ENCODE data around the gene MBD2. TPM values are rescaled to one million over a fixed set of nuclear protein-coding genes. Genes with fewer than 3 reads are reported as not detected.
A peak's percentile ranks its signal among the peaks of the same experiment; 100 is the strongest.

Gene MBD2
- total RNA-seq, 1 experiment from 2014 or later, result 37.0 TPM

- H3K9ac ChIP-seq (ENCODE audit: low read length), result peak overlapping the region; percentile 90
These were observed 44.3 kb upstream of the MBD2 start for GRCh38 chr18:54268751-54269150.

GRCh38 chr18:54267701-54268100 lies 43.2 kb upstream of the MBD2 start:
- POLR2A ChIA-PET (ENCODE audit: unreplicated experiment), result no interaction called here

More at GRCh38 chr18:54268751-54269150, 44.3 kb upstream of the MBD2 start:
- Histone ChIP-seq H4K20me1 (ENCODE audit: low read length) (no peaks in the 10 kb centered on the region), H3F3A (ENCODE audit: low read length, unreplicated experiment) (no peaks in the 10 kb centered on the region), H3K4me2 (ENCODE audit: low read length) (peak overlapping the region; percentile 89), H3K4me3 (ENCODE audit: low read length) (peak overlapping the region; percentile 68), H3K36me3 (ENCODE audit: low read depth, low read length) (no peaks in the 10 kb centered on the region), H3K79me2 (ENCODE audit: low read length) (no peaks in the 10 kb centered on the region), H3K9me3 (ENCODE audit: low read length) (no peaks in the 10 kb centered on the region), H3K4me1 (ENCODE audit: insufficient read depth, low read length) (peaks cover 12% of the 10 kb centered on the region; the same call in 1 of the 2 replicates), H3K9me2 (replicated peaks; ENCODE audit: low read length) (no peaks in the 10 kb centered on the region), H3K27ac (ENCODE audit: low read length) (peak overlapping the region; percentile 83), H3K27me3 (ENCODE audit: low read length) (no peaks in the 10 kb centered on the region), H2AFZ (ENCODE audit: low read length) (peak overlapping the region; percentile 89)
- DNase-seq (no peak), ATAC-seq (no peak)
- POLR2A ChIA-PET (ENCODE audit: unreplicated experiment), result no interaction called here
- TSS peak; percentile 54 for BruUV-seq (replicated peaks)
- intact Hi-C loops (cut with micrococcal nuclease), result no loop called here
- CTCF ChIA-PET, result no interaction called here
- TF ChIP-seq EZH2phosphoT487 (IDR thresholded peaks at IDR 0.05; ENCODE audit: borderline replicate concordance, low read length) (no peak), EZH2 (IDR thresholded peaks at IDR 0.05; ENCODE audit: low read length, unreplicated experiment) (no peak), CTCF (conservative IDR thresholded peaks at IDR 0.05; ENCODE audit: low read depth, low read length) (no peak)

GRCh38 chr18:54263904-54264336 lies 39.5 kb upstream of the MBD2 start:
- peaks cover 10% of the 10 kb centered on the region for H3K4me1 ChIP-seq (ENCODE audit: insufficient read depth, low read length)
- no peaks in the 10 kb centered on the region for H3K9me2 ChIP-seq (replicated peaks; ENCODE audit: low read length)
- TF ChIP-seq EZH2 (IDR thresholded peaks at IDR 0.05; ENCODE audit: low read length, unreplicated experiment) (no peak), CTCF (conservative IDR thresholded peaks at IDR 0.05; ENCODE audit: low read depth, low read length) (no peak), EZH2phosphoT487 (IDR thresholded peaks at IDR 0.05; ENCODE audit: borderline replicate concordance, low read length) (no peak)
- intact Hi-C loops (cut with micrococcal nuclease), result no loop called here
- no peak overlapping the region for H3K27ac ChIP-seq (ENCODE audit: low read length)
- H3K4me2 ChIP-seq (ENCODE audit: low read length), result no peak overlapping the region
- H3K27me3 ChIP-seq (ENCODE audit: low read length), result no peaks in the 10 kb centered on the region
- H3K9ac ChIP-seq (ENCODE audit: low read length), result no peak overlapping the region
- H2AFZ ChIP-seq (ENCODE audit: low read length), result no peak overlapping the region
- H3K4me3 ChIP-seq (ENCODE audit: low read length), result no peak overlapping the region
- no peaks in the 10 kb centered on the region for H3F3A ChIP-seq (ENCODE audit: low read length, unreplicated experiment)
- no peak for ATAC-seq
- ChIA-PET CTCF (interaction anchor here (0.7 kb wide), 1 partner anchor 130 kb away, joined by 6 read pairs; no protein-coding TSS in a partner anchor), POLR2A (ENCODE audit: unreplicated experiment) (interaction anchor here (1.0 kb wide), 1 partner anchor 39 kb away, joined by 15 read pairs; the partner anchor contains the start of gene MBD2)
- no peaks in the 10 kb centered on the region for H3K36me3 ChIP-seq (ENCODE audit: low read depth, low read length)
- no TSS peak for BruUV-seq (replicated peaks)
- H3K79me2 ChIP-seq (ENCODE audit: low read length), result no peaks in the 10 kb centered on the region
- no peaks in the 10 kb centered on the region for H3K9me3 ChIP-seq (ENCODE audit: low read length)
- no peak for DNase-seq
- no peaks in the 10 kb centered on the region for H4K20me1 ChIP-seq (ENCODE audit: low read length)

More at GRCh38 chr18:54267701-54268100, 43.2 kb upstream of the MBD2 start:
- Histone ChIP-seq H3K4me3 (ENCODE audit: low read length) (no peak overlapping the region), H4K20me1 (ENCODE audit: low read length) (no peaks in the 10 kb centered on the region), H3K9ac (ENCODE audit: low read length) (no peak overlapping the region), H3K27me3 (ENCODE audit: low read length) (no peaks in the 10 kb centered on the region), H3K9me2 (replicated peaks; ENCODE audit: low read length) (no peaks in the 10 kb centered on the region), H3K79me2 (ENCODE audit: low read length) (no peaks in the 10 kb centered on the region), H3K4me2 (ENCODE audit: low read length) (no peak overlapping the region), H3K4me1 (ENCODE audit: insufficient read depth, low read length) (peaks cover 12% of the 10 kb centered on the region; the same call in 1 of the 2 replicates), H3K27ac (ENCODE audit: low read length) (no peak overlapping the region), H2AFZ (ENCODE audit: low read length) (no peak overlapping the region), H3K9me3 (ENCODE audit: low read length) (no peaks in the 10 kb centered on the region), H3K36me3 (ENCODE audit: low read depth, low read length) (no peaks in the 10 kb centered on the region), H3F3A (ENCODE audit: low read length, unreplicated experiment) (no peaks in the 10 kb centered on the region)
- CTCF ChIA-PET, result no interaction called here
- BruUV-seq (replicated peaks), result no TSS peak
- no peak for TF ChIP-seq EZH2 (IDR thresholded peaks at IDR 0.05; ENCODE audit: low read length, unreplicated experiment)
- intact Hi-C loops (cut with micrococcal nuclease), result no loop called here
- no peak for ATAC-seq
- DNase-seq, result no peak
